Activated CD8-positive, alpha-beta memory T cell treated with anti-CD3 and anti-CD28 coated beads, Interleukin-2, amount 10 ng/mL, durations not matched to agents 7 days and 5 days (primary cell): ENCODE results near the gene TWF1. TPM values are rescaled to one million over a fixed set of nuclear protein-coding genes. Genes with fewer than 3 reads are reported as not detected.
"Not testable (repeated sequence)": the region's sequence is repeated elsewhere in the genome, so short reads cannot be mapped to it uniquely, and the experiment has no call there.

Source experiments
- ATAC-seq: fragments of 150-1000 bp; cut with Tn5 transposase; one replicate; pipeline ENCODE4 v1.10.0; 2021; ENCODE audit warnings: moderate library complexity
- CTCF ChIA-PET: fragments of 350-600 bp; sonication (Branson Sonifier 250); formaldehyde crosslinking; loops from one replicate; lab custom pipeline; 2021; ENCODE audit warnings: antibody characterized with exemption; lab: Charles Lee
- DNase-seq: peaks from one replicate; pipeline ENCODE4 v3.0.0-alpha.2; 2020
- H3K27ac Mint-ChIP-seq: one replicate; pipeline ENCODE4 v1.8.0; 2021; ENCODE audit warnings: mild to moderate bottlenecking, mixed read lengths
- H3K27me3 Mint-ChIP-seq: one replicate; pipeline ENCODE4 v1.8.0; 2021; ENCODE audit warnings: mixed read lengths
- H3K36me3 Mint-ChIP-seq: one replicate; pipeline ENCODE4 v1.8.0; 2021; ENCODE audit warnings: mild to moderate bottlenecking, mixed read lengths
- H3K4me1 Mint-ChIP-seq: one replicate; pipeline ENCODE4 v1.8.0; 2021; ENCODE audit warnings: mixed read lengths
- H3K4me3 Mint-ChIP-seq: one replicate; pipeline ENCODE4 v1.8.0; 2021; ENCODE audit warnings: mild to moderate bottlenecking, moderate library complexity, mixed read lengths
- H3K9me3 Mint-ChIP-seq: one replicate; pipeline ENCODE4 v1.8.0; 2022; ENCODE audit warnings: low read depth, mixed read lengths
- total RNA-seq, 2 experiments: library from RNA; stranded (reverse); gene quantifications; one replicate each; pipeline ENCODE4 v1.2.3, GENCODE V29; 2021

Gene TWF1
- total RNA-seq, result 10 to 100 TPM; 25.2 to 27.4 TPM

GRCh38 chr12:43805860-43806736, at the start of gene TWF1:
TSS of gene TWF1 (minus strand) at chr12:43806317. CDS start at chr12:43806245, 72 bp downstream.
- no peaks in the 10 kb centered on the region for H3K9me3 Mint-ChIP-seq
- peaks cover 24% of the 10 kb centered on the region for H3K4me1 Mint-ChIP-seq
- peak within 1 kb of the TSS; percentile 87 for H3K4me3 Mint-ChIP-seq
- peaks cover 8% of the 10 kb centered on the region for H3K36me3 Mint-ChIP-seq
- peak within 1 kb of the TSS; percentile 100 for H3K27ac Mint-ChIP-seq
- peak; percentile 97 for ATAC-seq
- CTCF ChIA-PET, result interaction anchor here (1.0 to 3.2 kb wide), 9 partner anchors 9 to 76 kb away, joined by 3 to 12 read pairs (median 4); partner anchors contain the start of genes IRAK4 and PUS7L
- DNase-seq, result peak; percentile 91
- peaks cover under 1% of the 10 kb centered on the region for H3K27me3 Mint-ChIP-seq

DNA sequence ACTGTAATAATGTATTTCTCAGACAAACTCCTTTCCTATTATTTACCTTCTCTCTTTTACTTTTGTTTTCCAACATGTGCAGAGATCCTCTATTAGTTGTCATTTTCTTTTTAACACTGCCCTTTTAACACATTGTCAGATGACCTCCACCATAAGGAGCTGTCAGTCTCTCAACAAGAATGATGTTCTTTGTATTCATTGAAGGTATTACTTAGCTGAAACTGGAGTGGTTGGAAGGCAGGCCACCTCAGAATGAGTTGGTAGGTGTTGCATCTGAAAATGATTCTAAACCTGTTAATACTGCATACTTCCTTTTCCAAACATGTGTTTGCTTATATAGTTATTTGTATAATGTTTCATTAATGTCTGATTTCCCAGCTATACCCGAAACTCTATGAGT, 46.6 kb upstream of the TWF1 start:
- Mint-ChIP-seq H3K27me3 (no peaks in the 10 kb centered on the region), H3K9me3 (peaks cover 4% of the 10 kb centered on the region), H3K4me3 (no peak overlapping the region), H3K36me3 (peaks cover 2% of the 10 kb centered on the region), H3K27ac (no peak overlapping the region), H3K4me1 (no peaks in the 10 kb centered on the region)
- CTCF ChIA-PET, result no interaction called here
- ATAC-seq (no peak), DNase-seq (no peak)

DNA sequence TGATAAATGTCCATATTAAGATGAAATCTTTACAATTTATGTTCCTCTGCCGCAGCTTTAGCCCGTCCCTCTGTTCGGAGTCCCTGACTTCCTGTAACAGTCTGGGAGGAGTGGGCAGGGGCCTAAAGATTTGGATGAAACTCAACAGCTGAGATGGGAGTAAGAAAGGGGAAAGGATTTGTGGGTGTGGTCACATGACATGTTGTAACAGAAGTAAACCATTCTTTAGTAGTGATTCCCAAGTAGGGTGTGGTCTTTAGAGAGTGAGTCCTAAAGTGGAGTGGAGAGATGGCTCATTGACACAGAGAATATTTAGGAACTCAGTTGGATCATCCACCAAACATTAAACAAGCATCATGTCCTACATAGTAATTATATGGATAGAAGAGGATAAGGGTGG, 42.7 kb upstream of the TWF1 start:
- no peaks in the 10 kb centered on the region for H3K27me3 Mint-ChIP-seq
- DNase-seq (no peak), ATAC-seq (no peak)
- peaks cover 7% of the 10 kb centered on the region for H3K9me3 Mint-ChIP-seq
- H3K36me3 Mint-ChIP-seq, result peaks cover 12% of the 10 kb centered on the region
- CTCF ChIA-PET, result no interaction called here
- H3K4me1 Mint-ChIP-seq, result peaks cover 5% of the 10 kb centered on the region
- H3K4me3 Mint-ChIP-seq, result no peak overlapping the region
- no peak overlapping the region for H3K27ac Mint-ChIP-seq

GRCh38 chr12:43848226-43848507, 42.0 kb upstream of the TWF1 start:
- ATAC-seq (no peak), DNase-seq (no peak)
- Mint-ChIP-seq H3K4me1 (peaks cover 5% of the 10 kb centered on the region), H3K27me3 (no peaks in the 10 kb centered on the region), H3K9me3 (peaks cover 7% of the 10 kb centered on the region), H3K36me3 (peaks cover 12% of the 10 kb centered on the region), H3K4me3 (no peak overlapping the region), H3K27ac (no peak overlapping the region)
- CTCF ChIA-PET, result no interaction called here

- CTCF ChIA-PET, DNase-seq, H3K9me3 Mint-ChIP-seq, H3K27ac Mint-ChIP-seq, H3K4me3 Mint-ChIP-seq, H3K4me1 Mint-ChIP-seq, ATAC-seq, H3K27me3 Mint-ChIP-seq: not testable (repeated sequence)
- H3K36me3 Mint-ChIP-seq, result peaks cover 12% of the 10 kb centered on the region
Observed at GRCh38 chr12:43847425-43848225, 41.5 kb upstream of the TWF1 start.

GRCh38 chr12:43842259-43842658, 36.1 kb upstream of the TWF1 start:
- H3K9me3 Mint-ChIP-seq, result peaks cover 3% of the 10 kb centered on the region
- peaks cover 11% of the 10 kb centered on the region for H3K4me1 Mint-ChIP-seq
- no peak overlapping the region for H3K27ac Mint-ChIP-seq
- no peak overlapping the region for H3K4me3 Mint-ChIP-seq
- peaks cover 7% of the 10 kb centered on the region for H3K36me3 Mint-ChIP-seq
- ATAC-seq, result no peak
- CTCF ChIA-PET, result no interaction called here
- peaks cover 4% of the 10 kb centered on the region for H3K27me3 Mint-ChIP-seq
- no peak for DNase-seq

DNA sequence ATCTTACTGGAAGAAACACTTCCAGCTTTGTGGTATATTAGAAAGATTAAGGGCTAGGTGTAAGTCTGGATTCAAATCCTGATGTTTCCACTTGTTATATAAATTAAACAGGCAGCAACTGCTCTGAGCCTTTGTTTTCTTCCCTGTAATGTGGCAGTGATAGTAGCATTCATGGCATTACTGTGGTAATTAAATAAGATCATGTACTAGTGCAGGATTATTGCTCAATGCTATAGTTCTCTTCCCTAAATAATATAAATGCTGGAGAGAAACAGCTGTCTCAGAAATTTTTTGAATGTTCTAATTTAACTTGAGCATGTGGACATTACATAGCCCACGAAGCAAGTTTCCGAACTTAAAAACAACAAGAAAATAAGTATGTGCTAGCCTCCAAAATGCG, 35.1 kb upstream of the TWF1 start:
- peaks cover 1% of the 10 kb centered on the region for H3K36me3 Mint-ChIP-seq
- no peak overlapping the region for H3K27ac Mint-ChIP-seq
- DNase-seq (no peak), ATAC-seq (no peak)
- no peaks in the 10 kb centered on the region for H3K9me3 Mint-ChIP-seq
- CTCF ChIA-PET, result no interaction called here
- peaks cover 10% of the 10 kb centered on the region for H3K4me1 Mint-ChIP-seq
- peaks cover 6% of the 10 kb centered on the region for H3K27me3 Mint-ChIP-seq
- no peak overlapping the region for H3K4me3 Mint-ChIP-seq

DNA sequence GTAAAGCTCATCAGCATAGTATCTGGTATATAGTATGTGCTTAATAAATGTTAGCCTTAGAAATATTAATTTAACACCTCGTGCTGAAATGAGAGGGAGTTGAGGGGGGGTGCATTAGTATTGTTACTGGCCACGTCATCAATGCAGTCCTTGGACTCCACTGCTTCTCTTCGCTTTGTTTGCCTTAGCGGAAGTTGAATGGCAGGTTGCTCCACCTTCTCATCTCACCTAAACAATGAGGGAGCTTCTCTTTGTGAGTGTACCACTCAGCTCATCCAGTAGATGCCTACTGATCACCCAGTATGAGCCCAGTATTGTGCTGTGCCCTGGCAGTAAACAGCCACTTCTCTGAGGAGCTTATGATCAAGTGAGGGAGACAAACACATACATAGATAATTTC, 34.2 kb upstream of the TWF1 start:
- Mint-ChIP-seq H3K27ac (no peak overlapping the region), H3K27me3 (peaks cover 7% of the 10 kb centered on the region)
- CTCF ChIA-PET, result no interaction called here

DNA sequence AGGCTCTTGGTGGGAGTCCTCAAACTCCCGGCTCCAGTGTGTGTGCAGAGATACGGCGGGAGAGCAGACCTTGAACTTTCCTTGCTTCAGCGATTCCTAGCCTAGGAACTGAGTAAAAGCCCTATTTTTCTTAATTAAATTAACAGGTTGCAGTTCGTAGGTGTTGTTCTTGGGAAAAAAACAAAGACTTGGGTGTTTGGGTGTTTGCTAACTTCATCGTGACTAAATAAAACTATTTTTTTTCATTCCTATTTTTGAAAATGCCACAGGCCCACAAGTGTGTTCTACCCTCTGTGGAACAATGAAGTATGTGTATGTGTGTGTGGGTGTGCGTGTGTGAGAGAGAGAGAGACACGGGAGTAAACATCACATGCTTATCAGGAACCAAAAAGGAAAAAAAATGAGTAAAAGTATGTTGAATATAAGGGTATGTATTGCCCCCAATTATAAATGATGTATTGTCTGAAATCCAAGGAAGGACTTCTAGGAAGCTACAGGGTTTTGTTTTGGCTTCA, 30.4 kb upstream of the TWF1 start:
- no peaks in the 10 kb centered on the region for H3K9me3 Mint-ChIP-seq
- peak overlapping the region; percentile 82 for H3K4me3 Mint-ChIP-seq
- H3K27ac Mint-ChIP-seq, result peak overlapping the region; percentile 78
- ATAC-seq (no peak), DNase-seq (no peak)
- peaks cover 30% of the 10 kb centered on the region for H3K27me3 Mint-ChIP-seq
- H3K36me3 Mint-ChIP-seq, result peaks cover 2% of the 10 kb centered on the region
- peaks cover 33% of the 10 kb centered on the region for H3K4me1 Mint-ChIP-seq
- CTCF ChIA-PET, result no interaction called here

More for the DNA sequence above, 34.2 kb upstream of the TWF1 start:
- no peak for DNase-seq
- H3K9me3 Mint-ChIP-seq, result no peaks in the 10 kb centered on the region
- no peak for ATAC-seq
- H3K4me3 Mint-ChIP-seq, result no peak overlapping the region
- peaks cover 12% of the 10 kb centered on the region for H3K4me1 Mint-ChIP-seq
- H3K36me3 Mint-ChIP-seq, result peaks cover under 1% of the 10 kb centered on the region

GRCh38 chr12:43835656-43836474, 29.7 kb upstream of the TWF1 start, which contains the start of gene TMEM117:
TSS of gene TMEM117 (plus strand) at chr12:43836081.
- H3K36me3 Mint-ChIP-seq, result peaks cover 2% of the 10 kb centered on the region
- H3K9me3 Mint-ChIP-seq, result no peaks in the 10 kb centered on the region
- H3K4me1 Mint-ChIP-seq, result peaks cover 33% of the 10 kb centered on the region
- H3K4me3 Mint-ChIP-seq, result peak within 1 kb of the TSS; percentile 82
- DNase-seq (peak; percentile 65), ATAC-seq (peak; percentile 83)
- CTCF ChIA-PET, result no interaction called here
- H3K27me3 Mint-ChIP-seq, result peaks cover 33% of the 10 kb centered on the region
- H3K27ac Mint-ChIP-seq, result peak within 1 kb of the TSS; percentile 78

DNA sequence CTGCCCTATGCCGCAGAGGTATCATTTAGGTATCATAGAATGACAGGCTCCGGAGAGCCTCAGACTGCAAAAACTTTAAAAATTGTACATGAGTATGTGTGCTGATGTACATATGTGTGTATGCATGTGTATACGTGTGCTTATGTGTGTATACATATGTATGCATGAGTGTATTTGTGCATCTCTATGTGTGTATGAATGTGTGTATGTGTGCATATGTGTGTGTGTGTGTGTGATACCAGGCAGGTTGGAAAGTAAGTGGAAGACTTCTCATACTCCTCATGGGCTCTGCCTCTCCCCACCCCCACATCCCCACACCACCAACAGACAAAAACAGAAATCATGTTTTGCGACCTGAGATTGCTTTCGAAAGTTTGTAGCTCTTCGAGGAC, 29.1 kb upstream of the TWF1 start:
- Mint-ChIP-seq H3K4me3 (peak overlapping the region; percentile 82), H3K27me3 (peaks cover 36% of the 10 kb centered on the region), H3K27ac (peak overlapping the region; percentile 77), H3K4me1 (peaks cover 33% of the 10 kb centered on the region), H3K9me3 (no peaks in the 10 kb centered on the region), H3K36me3 (peaks cover 2% of the 10 kb centered on the region)
- ATAC-seq, result peak; percentile 3
- CTCF ChIA-PET, result no interaction called here
- DNase-seq, result no peak

DNA sequence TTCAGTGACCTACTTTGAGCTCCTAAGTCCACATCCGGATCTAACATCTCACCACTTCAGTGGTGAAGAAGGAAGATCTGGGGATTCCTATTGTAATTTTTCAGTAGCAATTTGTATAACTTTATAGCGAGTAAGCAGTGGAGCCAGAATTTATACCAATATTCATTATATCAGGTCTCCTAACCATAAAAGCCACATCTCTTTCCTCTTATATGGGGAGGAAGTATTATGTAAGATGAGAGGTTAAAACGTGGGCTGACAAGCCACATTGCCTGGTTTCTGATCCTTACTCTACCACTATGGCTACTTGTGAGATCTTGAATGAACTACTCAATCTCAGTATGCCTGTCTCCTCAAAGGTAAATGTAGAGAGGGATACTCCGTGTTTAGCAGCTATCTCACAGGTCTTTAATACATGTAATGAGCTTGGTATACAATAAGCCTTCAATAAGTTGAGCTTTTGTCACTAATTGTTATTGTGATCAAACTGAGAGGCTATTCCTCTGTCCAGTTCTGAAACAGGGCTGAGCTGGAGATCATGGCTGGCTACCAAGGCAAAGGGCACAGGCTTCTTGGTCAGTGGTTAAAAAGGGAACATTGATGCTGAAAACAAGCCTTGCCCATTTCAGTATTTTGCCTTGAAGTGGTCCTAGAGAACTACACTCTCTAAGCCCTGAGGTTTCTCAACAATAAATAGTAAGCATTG, 26.5 kb upstream of the TWF1 start:
- H3K9me3 Mint-ChIP-seq, result no peaks in the 10 kb centered on the region
- H3K27me3 Mint-ChIP-seq, result peaks cover 43% of the 10 kb centered on the region
- DNase-seq (no peak), ATAC-seq (no peak)
- no peak overlapping the region for H3K4me3 Mint-ChIP-seq
- H3K36me3 Mint-ChIP-seq, result peaks cover 2% of the 10 kb centered on the region
- H3K4me1 Mint-ChIP-seq, result peaks cover 27% of the 10 kb centered on the region
- CTCF ChIA-PET, result interaction anchor here (1.2 kb wide), 1 partner anchor 8 kb away, joined by 3 read pairs; no protein-coding TSS in a partner anchor
- H3K27ac Mint-ChIP-seq, result no peak overlapping the region
